Osteocyte (in vitro differentiated cells): ENCODE results near the gene KRT1. TPM values are rescaled to one million over a fixed set of nuclear protein-coding genes. Genes with fewer than 3 reads are reported as not detected.
A peak's percentile ranks its signal among the peaks of the same experiment; 100 is the strongest.

Experiments used
- DNase-seq: peaks from one replicate; pipeline ENCODE4 v3.0.0; 2021; ENCODE audit warnings: mixed read lengths; ENCODE audit not compliant: unreplicated experiment; ENCODE audit errors: extremely low spot score
- H3K27ac Mint-ChIP-seq: one replicate; pipeline ENCODE4 v1.8.0; 2021; ENCODE audit warnings: mild to moderate bottlenecking, mixed read lengths; ENCODE audit not compliant: unreplicated experiment
- H3K27me3 Mint-ChIP-seq: one replicate; pipeline ENCODE4 v1.8.0; 2021; ENCODE audit warnings: mixed read lengths; ENCODE audit not compliant: unreplicated experiment
- H3K36me3 Mint-ChIP-seq: one replicate; pipeline ENCODE4 v1.8.0; 2021; ENCODE audit warnings: mixed read lengths; ENCODE audit not compliant: unreplicated experiment
- H3K4me1 Mint-ChIP-seq: one replicate; pipeline ENCODE4 v1.8.0; 2021; ENCODE audit warnings: mixed read lengths; ENCODE audit not compliant: unreplicated experiment
- H3K4me3 Mint-ChIP-seq: one replicate; pipeline ENCODE4 v1.8.0; 2021; ENCODE audit warnings: mild to moderate bottlenecking, moderate library complexity, mixed read lengths; ENCODE audit not compliant: unreplicated experiment
- H3K9me3 Mint-ChIP-seq: one replicate; pipeline ENCODE4 v1.8.0; 2021; ENCODE audit warnings: mixed read lengths; ENCODE audit not compliant: unreplicated experiment
- total RNA-seq: library from RNA; stranded (reverse); gene quantifications from 2 replicates; pipeline ENCODE4 v1.2.1, GENCODE V29; 2021
- TF ChIP-seq, protein P1 (sequence below): fragments of 200-600 bp; sonication (generic); IDR thresholded peaks from 2 replicates; pipeline ENCODE4 v1.5.0; 2021; ENCODE audit warnings: antibody characterized with exemption, mild to moderate bottlenecking, moderate library complexity

Gene KRT1
- total RNA-seq, 1 donor from 2014 or later: not detected

DNA sequence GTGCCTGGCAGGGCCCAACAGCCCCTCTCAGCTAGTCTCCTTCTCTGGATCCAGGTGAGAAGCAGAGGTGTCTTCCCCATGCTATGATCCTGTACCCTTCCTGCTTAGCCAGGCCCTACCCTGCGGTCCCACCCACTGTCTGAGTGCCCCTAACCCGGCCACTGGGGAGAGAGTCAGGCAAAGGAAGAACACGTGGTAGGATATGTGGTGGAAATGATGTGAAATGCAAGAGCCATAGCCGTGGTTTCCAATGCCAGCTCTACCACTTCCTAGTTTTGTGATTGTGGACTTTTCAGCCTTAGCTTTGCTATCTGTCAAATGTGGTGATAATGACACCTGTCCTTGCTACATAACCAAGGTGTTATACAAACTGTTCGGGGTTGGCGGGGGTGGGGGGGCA, 44.0 kb downstream of the KRT1 start:
- DNase-seq: peak; percentile 48
- peaks cover 59% of the 10 kb centered on the region for H3K27me3 Mint-ChIP-seq
- H3K36me3 Mint-ChIP-seq: no peaks in the 10 kb centered on the region
- TF ChIP-seq, protein P1, sequence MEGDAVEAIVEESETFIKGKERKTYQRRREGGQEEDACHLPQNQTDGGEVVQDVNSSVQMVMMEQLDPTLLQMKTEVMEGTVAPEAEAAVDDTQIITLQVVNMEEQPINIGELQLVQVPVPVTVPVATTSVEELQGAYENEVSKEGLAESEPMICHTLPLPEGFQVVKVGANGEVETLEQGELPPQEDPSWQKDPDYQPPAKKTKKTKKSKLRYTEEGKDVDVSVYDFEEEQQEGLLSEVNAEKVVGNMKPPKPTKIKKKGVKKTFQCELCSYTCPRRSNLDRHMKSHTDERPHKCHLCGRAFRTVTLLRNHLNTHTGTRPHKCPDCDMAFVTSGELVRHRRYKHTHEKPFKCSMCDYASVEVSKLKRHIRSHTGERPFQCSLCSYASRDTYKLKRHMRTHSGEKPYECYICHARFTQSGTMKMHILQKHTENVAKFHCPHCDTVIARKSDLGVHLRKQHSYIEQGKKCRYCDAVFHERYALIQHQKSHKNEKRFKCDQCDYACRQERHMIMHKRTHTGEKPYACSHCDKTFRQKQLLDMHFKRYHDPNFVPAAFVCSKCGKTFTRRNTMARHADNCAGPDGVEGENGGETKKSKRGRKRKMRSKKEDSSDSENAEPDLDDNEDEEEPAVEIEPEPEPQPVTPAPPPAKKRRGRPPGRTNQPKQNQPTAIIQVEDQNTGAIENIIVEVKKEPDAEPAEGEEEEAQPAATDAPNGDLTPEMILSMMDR: no peak
- H3K9me3 Mint-ChIP-seq: no peaks in the 10 kb centered on the region
- H3K27ac Mint-ChIP-seq: no peak overlapping the region
- no peak overlapping the region for H3K4me3 Mint-ChIP-seq
- H3K4me1 Mint-ChIP-seq: no peaks in the 10 kb centered on the region

DNA sequence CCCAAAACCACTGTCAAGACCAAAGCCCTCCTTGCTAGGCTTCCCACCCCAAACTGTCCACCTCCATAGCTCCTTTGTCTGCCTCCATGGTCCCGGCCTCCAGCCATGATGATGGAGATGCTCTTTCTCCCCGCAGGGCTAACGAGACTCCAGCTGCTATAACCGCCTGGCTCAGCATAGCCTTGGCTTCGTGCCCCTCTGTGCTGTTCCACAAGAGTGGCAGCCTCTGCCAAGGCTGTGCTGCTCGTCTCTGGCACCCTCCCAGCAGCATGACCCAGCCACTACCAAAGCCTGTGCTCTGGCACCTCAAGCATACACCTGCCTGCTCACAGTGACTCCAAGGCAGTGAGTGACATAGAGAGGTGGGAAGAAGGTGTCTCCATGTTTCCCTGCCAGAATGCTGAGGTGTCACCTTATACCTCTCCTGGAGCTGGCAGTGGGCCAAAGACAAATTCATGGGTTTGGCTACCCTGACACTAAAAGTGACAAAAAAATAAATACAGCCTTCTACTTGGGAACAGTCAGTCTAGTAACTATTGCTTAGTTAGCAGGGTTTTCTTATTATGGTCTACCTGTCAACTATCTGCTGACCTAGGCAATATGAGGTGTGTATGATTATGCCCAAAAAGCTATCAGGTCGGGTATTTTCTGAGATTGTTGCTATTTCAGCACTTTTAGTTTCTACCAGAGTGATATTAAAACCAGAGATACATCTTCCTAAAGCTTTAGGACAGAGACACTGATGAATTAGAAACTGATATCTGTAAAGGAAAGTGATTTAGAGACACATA, 45.7 kb downstream of the KRT1 start:
- peak; percentile 71 for DNase-seq
- peaks cover 54% of the 10 kb centered on the region for H3K27me3 Mint-ChIP-seq
- H3K4me1 Mint-ChIP-seq: no peaks in the 10 kb centered on the region
- no peaks in the 10 kb centered on the region for H3K9me3 Mint-ChIP-seq
- TF ChIP-seq, protein P1: no peak
- H3K27ac Mint-ChIP-seq: no peak overlapping the region
- H3K4me3 Mint-ChIP-seq: no peak overlapping the region
- H3K36me3 Mint-ChIP-seq: no peaks in the 10 kb centered on the region

DNA sequence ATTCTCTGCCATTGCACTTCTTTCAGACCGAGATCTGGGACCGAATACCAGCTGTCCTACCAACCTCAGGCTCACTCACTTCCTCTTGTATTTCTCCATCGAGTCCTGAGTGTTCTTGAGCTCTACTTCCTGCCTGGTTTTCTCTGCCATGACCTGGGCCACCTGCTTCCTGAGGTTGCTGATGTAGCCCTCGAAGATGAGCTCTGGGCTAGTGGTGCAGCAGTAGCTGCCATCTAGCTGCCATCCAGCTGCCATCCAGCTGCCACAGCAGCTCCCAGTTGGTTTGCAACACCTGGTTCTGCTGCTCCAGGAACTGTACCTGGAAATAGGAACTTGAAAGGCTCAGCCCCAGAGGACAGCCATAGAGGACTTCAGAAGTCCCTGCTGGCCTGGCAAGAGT, 46.8 kb downstream of the KRT1 start:
- Mint-ChIP-seq H3K9me3 (no peaks in the 10 kb centered on the region), H3K36me3 (no peaks in the 10 kb centered on the region), H3K27ac (no peak overlapping the region), H3K4me1 (no peaks in the 10 kb centered on the region), H3K27me3 (peaks cover 48% of the 10 kb centered on the region), H3K4me3 (no peak overlapping the region)
- TF ChIP-seq, protein P1: no peak
- DNase-seq: peak; percentile 57

DNA sequence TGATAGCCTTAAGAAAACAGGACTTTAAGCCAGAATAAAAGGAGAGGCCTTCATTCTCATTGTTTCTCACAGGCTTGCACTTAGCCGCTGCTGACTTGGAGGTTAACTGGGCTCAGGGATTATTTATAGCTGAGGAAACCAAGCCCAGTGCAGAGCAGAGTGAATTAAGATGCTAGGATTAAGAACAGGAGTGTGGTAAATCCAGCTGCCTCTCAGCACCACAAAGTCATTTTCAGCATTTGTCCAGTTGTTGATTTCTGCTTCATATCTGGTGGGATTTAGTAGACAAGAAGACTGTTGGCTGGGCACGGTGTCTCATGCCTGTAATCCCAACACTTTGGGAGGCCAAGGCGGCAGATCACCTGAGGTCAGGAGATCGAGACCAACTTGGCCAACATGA, 47.6 kb downstream of the KRT1 start:
- no peak overlapping the region for H3K4me3 Mint-ChIP-seq
- TF ChIP-seq, protein P1: no peak
- H3K9me3 Mint-ChIP-seq: no peaks in the 10 kb centered on the region
- H3K27ac Mint-ChIP-seq: no peak overlapping the region
- no peaks in the 10 kb centered on the region for H3K4me1 Mint-ChIP-seq
- peak; percentile 32 for DNase-seq
- H3K27me3 Mint-ChIP-seq: peaks cover 50% of the 10 kb centered on the region
- H3K36me3 Mint-ChIP-seq: no peaks in the 10 kb centered on the region

DNA sequence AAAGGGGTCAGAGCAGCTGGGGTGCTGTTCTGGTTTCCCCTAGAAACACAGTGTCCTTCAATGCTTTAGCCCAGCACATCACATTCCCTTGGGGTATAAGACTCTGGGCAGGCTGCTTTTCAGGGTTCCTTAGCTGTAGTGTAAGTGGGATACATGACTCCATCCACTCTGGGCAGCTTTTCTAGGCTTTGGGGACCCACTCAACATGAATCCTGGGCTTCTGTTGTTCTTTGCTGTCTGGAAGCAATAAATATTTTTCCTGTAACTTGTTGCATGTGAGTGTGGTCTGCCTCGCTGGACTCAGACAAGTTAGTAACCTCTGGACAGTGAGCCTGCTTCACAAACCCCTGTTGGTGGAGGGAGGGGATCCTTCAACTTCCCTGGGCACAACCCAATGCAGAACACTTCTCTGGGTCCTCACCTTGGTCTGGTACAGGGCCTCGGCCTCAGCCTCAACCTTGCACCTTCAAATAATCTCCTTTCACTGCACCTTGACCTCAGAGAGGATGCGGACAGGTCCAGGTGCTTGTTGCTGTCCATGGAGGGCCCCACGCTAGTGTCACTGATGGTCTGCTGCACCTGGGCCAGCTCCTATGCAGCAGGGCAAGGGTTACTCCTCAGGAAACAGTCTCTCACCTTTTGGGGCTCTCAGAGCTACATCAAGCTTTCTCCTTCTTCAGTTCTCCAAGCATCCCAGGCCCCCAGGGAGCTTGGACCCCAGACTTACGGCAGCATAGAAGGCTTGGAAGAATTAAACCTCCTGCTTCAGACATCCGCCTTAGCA, 48.3 kb downstream of the KRT1 start:
- Mint-ChIP-seq H3K4me3 (no peak overlapping the region), H3K27ac (no peak overlapping the region), H3K36me3 (no peaks in the 10 kb centered on the region), H3K27me3 (peaks cover 51% of the 10 kb centered on the region), H3K4me1 (no peaks in the 10 kb centered on the region), H3K9me3 (no peaks in the 10 kb centered on the region)
- TF ChIP-seq, protein P1: no peak
- peak; percentile 60 for DNase-seq
